ENCODE measurements around the gene SRRM2. TPM values are rescaled to one million over a fixed set of nuclear protein-coding genes. Genes with fewer than 3 reads are reported as not detected.

Gene SRRM2
- total and polyA plus RNA-seq, 5 experiments from 2014 or later, result 25.5 to 965 (median 110) TPM

GRCh38 chr16:2817340-2818271 lies 65.2 kb downstream of the SRRM2 start:
- no peaks in the 10 kb centered on the region for H3K27me3 Mint-ChIP-seq
- peak overlapping the region in 3 of 10 donors; percentile 36 to 69 (median 38) for H3K4me3 Mint-ChIP-seq
- peaks cover 0 to 4% (median 0%) of the 10 kb centered on the region in 4 donors for H3K4me1 Mint-ChIP-seq
- peak in 1 of 10 donors; percentile 64 for DNase-seq
- ATAC-seq, result peak; percentile 14 to 55
- no peaks in the 10 kb centered on the region for H3K9me3 Mint-ChIP-seq
- POLR2A ChIA-PET, result no interaction called here
- peak overlapping the region in 3 of 10 donors; percentile 52 to 81 (median 69) for H3K27ac Mint-ChIP-seq
- H3K36me3 Mint-ChIP-seq, result no peaks in the 10 kb centered on the region

DNA sequence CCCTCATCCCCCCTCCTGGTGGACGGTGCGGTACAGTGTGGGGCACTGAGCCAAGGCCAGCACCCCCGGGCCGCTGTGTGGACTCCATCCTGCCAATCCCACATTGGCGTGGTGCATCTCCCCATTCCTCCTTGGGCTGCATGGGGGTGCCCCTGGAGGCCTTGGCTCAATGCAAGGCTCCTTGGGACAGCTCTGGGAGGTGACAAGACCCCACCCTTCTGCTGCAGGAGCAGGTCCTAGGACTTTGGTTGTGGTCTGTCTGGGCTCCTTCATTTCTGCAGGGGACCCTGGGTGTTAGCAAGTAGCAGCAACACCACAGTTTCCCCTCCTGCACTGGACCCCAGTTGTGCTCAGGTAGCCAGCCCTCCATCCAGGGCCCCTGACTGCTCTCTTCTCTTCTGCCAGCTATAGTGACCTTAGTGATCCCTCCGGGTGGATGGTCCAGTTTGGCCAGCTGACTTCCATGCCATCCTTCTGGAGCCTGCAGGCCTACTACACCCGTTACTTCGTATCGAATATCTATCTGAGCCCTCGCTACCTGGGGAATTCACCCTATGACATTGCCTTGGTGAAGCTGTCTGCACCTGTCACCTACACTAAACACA lies 65.9 kb downstream of the SRRM2 start:
- H3K36me3 Mint-ChIP-seq, result no peaks in the 10 kb centered on the region
- POLR2A ChIA-PET, result no interaction called here
- H3K27me3 Mint-ChIP-seq, result no peaks in the 10 kb centered on the region
- H3K27ac Mint-ChIP-seq, result peak overlapping the region in 1 of 10 donors; percentile 65
- H3K4me3 Mint-ChIP-seq, result peak overlapping the region in 3 of 10 donors; percentile 34 to 39 (median 38)
- peaks cover 0 to 4% (median 0%) of the 10 kb centered on the region in 4 donors for H3K4me1 Mint-ChIP-seq
- no peaks in the 10 kb centered on the region for H3K9me3 Mint-ChIP-seq
- DNase-seq (peak in 1 of 10 donors; percentile 50), ATAC-seq (no peak)

DNA sequence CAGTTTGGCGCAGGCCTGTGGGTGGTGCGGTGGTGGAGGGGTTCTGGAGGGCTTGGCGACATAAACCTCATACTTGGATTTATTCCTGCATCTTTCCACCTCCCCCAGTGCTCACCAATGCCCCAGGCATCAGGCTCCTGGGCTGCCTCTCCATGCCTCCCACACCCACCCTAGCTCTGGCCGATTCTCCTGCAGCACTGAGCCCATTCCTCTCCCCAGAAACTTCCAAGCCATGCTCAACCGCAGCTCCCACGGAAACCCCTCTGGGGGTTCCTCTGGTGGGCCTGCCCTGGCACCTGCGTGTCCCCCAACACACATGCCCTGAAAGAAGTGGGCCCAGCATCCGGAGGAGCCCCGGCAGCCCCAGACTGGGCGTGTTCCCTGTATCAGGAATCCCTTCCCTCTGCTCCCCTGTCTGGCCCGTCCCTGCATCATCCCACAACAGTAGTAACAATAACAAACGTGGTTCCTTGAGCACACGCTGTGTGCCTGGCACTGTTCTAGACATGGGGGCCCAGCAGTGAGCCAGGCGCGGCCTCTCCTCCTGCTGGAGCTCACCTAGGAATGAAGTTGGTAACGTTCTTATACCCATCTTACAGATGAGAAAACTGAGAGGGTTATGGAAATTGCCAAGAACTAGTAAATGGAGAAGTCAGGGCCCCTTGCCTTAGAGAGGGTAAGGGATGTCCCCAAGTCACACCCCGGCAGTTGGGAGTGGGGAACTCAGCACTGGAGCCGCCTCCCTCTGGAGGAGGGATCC lies 66.9 kb downstream of the SRRM2 start:
- ATAC-seq (no peak), DNase-seq (peak in 1 of 10 donors; percentile 43)
- Mint-ChIP-seq H3K27ac (peak overlapping the region in 1 of 10 donors; percentile 41), H3K4me1 (peaks cover 0 to 4% (median 0%) of the 10 kb centered on the region in 4 donors), H3K4me3 (no peak overlapping the region), H3K9me3 (no peaks in the 10 kb centered on the region), H3K27me3 (no peaks in the 10 kb centered on the region), H3K36me3 (no peaks in the 10 kb centered on the region)
- POLR2A ChIA-PET, result no interaction called here

GRCh38 chr16:2819939-2820835 lies 67.7 kb downstream of the SRRM2 start:
- DNase-seq, result peak in 1 of 10 donors; percentile 58
- Mint-ChIP-seq H3K27ac (no peak overlapping the region), H3K27me3 (peaks cover 0 to 2% (median 0%) of the 10 kb centered on the region in 5 donors), H3K4me1 (peaks cover 0 to 4% (median 0%) of the 10 kb centered on the region in 4 donors), H3K9me3 (no peaks in the 10 kb centered on the region), H3K4me3 (no peak overlapping the region), H3K36me3 (no peaks in the 10 kb centered on the region)
- no peak for ATAC-seq
- POLR2A ChIA-PET, result no interaction called here

Other genes starting within 250 kb of the SRRM2 start
- 100 to 1,000 TPM; 116 to 123 TPM for gene ATP6V0C, start 238.7 kb upstream of the SRRM2 start, total RNA-seq
- gene ATP6V0C, start 238.7 kb upstream of the SRRM2 start, polyA plus RNA-seq, result 10 to 100 TPM; 74.9 to 84.9 (median 77.6) TPM
- gene AMDHD2, start 232.3 kb upstream of the SRRM2 start, total RNA-seq, result 100 to 1,000 TPM; 103 to 107 TPM
- gene AMDHD2, start 232.3 kb upstream of the SRRM2 start, polyA plus RNA-seq, result 10 to 100 TPM; 15.2 to 17.4 (median 16.4) TPM
- gene CEMP1, start 221.2 kb upstream of the SRRM2 start, total RNA-seq, result 1 to 10 TPM; 1.6 to 2.1 TPM
- gene CEMP1, start 221.2 kb upstream of the SRRM2 start, polyA plus RNA-seq, result 1 to 10 TPM in 2 of 3 donors, under 1 TPM in 1; 0.81 to 6.0 (median 2.8) TPM
- gene PDPK1, start 214.6 kb upstream of the SRRM2 start, total RNA-seq, result 10 to 100 TPM; 66.1 to 69.7 TPM
- gene PDPK1, start 214.6 kb upstream of the SRRM2 start, polyA plus RNA-seq, result 10 to 100 TPM; 27.1 to 44.7 (median 28.6) TPM
- gene KCTD5, start 70.1 kb upstream of the SRRM2 start, total RNA-seq, result 10 to 100 TPM; 24.3 to 25.5 TPM
- gene KCTD5, start 70.1 kb upstream of the SRRM2 start, polyA plus RNA-seq, result 10 to 100 TPM; 10.8 to 18.4 (median 12.9) TPM
- gene PRSS27, start 32.4 kb upstream of the SRRM2 start, total RNA-seq, result 1 to 10 TPM in 1 of 2 experiments, under 1 TPM in 1; 0.81 to 1.2 TPM
- gene PRSS27, start 32.4 kb upstream of the SRRM2 start, polyA plus RNA-seq, result under 1 TPM in 1 of 3 donors, not detected in 2; 0.06 TPM
- gene ELOB, start 24.6 kb downstream of the SRRM2 start, total RNA-seq, result 100 to 1,000 TPM; 121 to 137 TPM
- gene ELOB, start 24.6 kb downstream of the SRRM2 start, polyA plus RNA-seq, result 100 to 1,000 TPM; 230 to 301 (median 288) TPM
- gene PRSS33, start 34.9 kb downstream of the SRRM2 start, total RNA-seq, result not detected
- gene PRSS33, start 34.9 kb downstream of the SRRM2 start, polyA plus RNA-seq, result under 1 TPM in 1 of 3 donors, not detected in 2; 0.99 TPM
- gene PRSS41, start 45.8 kb downstream of the SRRM2 start, total RNA-seq, result not detected
- not detected for gene PRSS41, start 45.8 kb downstream of the SRRM2 start, polyA plus RNA-seq
- gene PRSS21, start 64.6 kb downstream of the SRRM2 start, total RNA-seq, result 1 to 10 TPM; 2.0 to 2.9 TPM
- 10 to 100 TPM in 1 of 3 donors, 1 to 10 TPM in 2; 1.5 to 14.7 (median 3.2) TPM for gene PRSS21, start 64.6 kb downstream of the SRRM2 start, polyA plus RNA-seq
- gene ZG16B, start 77.7 kb downstream of the SRRM2 start, total RNA-seq, result not detected
- gene ZG16B, start 77.7 kb downstream of the SRRM2 start, polyA plus RNA-seq, result not detected
- gene PRSS22, start 105.5 kb downstream of the SRRM2 start, total RNA-seq, result not detected
- not detected for gene PRSS22, start 105.5 kb downstream of the SRRM2 start, polyA plus RNA-seq
- 10 to 100 TPM; 22.2 to 26.0 TPM for gene FLYWCH2, start 130.6 kb downstream of the SRRM2 start, total RNA-seq
- 10 to 100 TPM; 18.0 to 28.8 (median 26.5) TPM for gene FLYWCH2, start 130.6 kb downstream of the SRRM2 start, polyA plus RNA-seq
- gene FLYWCH1, start 159.3 kb downstream of the SRRM2 start, total RNA-seq, result 100 to 1,000 TPM; 109 to 113 TPM
- 10 to 100 TPM in 2 of 3 donors, 1 to 10 TPM in 1; 5.9 to 18.4 (median 13.5) TPM for gene FLYWCH1, start 159.3 kb downstream of the SRRM2 start, polyA plus RNA-seq
- not detected for gene KREMEN2, start 211.6 kb downstream of the SRRM2 start, total RNA-seq
- not detected for gene KREMEN2, start 211.6 kb downstream of the SRRM2 start, polyA plus RNA-seq
- gene PAQR4, start 216.7 kb downstream of the SRRM2 start, total RNA-seq, result under 1 TPM; 0.27 to 0.60 TPM
- under 1 TPM in 2 of 3 donors, not detected in 1; 0.28 to 0.79 TPM for gene PAQR4, start 216.7 kb downstream of the SRRM2 start, polyA plus RNA-seq
- gene PKMYT1, start 227.8 kb downstream of the SRRM2 start, total RNA-seq, result not detected
- under 1 TPM in 1 of 3 donors, not detected in 2; 0.37 TPM for gene PKMYT1, start 227.8 kb downstream of the SRRM2 start, polyA plus RNA-seq